GM18870 (cell line): ENCODE measurements around the gene CRCP.
"Not testable (repeated sequence)": the region's sequence is repeated elsewhere in the genome, so short reads cannot be mapped to it uniquely, and the experiment has no call there.

Experiments used
- ATAC-seq: cut with Tn5 transposase; IDR thresholded peaks from one replicate; pipeline ENCODE4 v1.9.1; 2021; ENCODE audit warnings: moderate library complexity; ENCODE audit not compliant: unreplicated experiment

CRCP gene

DNA sequence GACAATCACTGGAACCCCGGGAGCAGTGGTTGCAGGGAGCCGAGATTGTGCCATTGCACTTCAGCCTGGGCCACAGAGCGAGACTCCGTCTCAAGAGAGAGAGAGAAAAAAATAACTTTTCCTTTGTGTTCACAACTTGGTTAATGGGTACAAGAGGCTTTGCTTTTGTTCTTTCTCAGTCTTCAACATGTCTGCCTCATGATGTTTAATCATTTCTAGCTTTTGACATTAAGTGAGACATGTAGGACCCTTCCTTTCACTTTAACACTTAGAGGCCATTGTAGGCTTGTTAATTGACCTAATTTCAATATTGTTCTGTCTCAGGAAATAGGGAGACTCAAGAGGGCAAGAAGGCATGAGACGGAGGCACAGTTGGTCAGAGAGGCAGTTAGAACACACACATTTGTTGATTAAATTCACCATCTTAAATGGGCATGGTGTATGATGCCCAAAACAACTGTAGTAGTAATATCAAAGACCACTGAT is 9.3 kb upstream of the CRCP start:
- no peak for ATAC-seq

DNA sequence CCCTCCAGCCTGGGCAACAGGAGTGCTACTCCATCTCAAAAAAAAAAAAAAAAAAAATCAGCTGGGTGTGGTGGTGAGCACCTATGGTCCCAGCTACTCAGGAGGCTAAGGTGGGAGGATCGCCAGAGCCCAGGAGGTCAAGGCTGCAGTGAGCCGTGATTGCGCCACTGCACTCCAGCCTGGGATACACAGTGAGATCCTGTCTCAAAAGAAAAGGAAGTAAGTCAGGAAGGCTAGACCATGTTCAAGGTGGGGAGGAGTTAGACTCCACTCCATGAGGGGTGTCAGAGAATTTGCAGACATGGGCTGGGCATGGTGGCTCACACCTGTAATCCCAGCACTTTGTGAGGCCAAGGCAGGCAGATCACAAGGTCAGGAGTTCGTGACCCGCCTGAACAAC is 6.2 kb upstream of the CRCP start:
- not testable (repeated sequence) for ATAC-seq

DNA sequence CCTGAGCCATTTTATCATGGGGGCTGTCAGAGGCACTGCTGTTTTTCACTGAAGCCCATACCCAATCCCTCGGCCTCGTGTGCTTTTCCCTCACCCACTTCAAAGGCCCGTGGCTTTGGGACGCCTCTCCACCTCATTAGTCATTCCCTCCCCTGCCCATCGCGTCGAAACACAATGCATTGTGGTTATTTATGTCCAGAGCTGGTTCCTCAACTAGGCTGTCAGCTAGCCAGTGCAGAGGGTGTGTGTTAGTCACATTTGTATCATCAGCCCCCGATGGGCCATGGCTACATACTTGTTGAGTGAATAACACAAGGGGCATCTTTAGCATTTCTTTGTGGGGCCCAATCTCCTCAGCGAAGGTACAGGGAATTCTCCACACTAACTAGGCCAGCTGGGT is 3.8 kb upstream of the CRCP start:
- ATAC-seq = no peak

DNA sequence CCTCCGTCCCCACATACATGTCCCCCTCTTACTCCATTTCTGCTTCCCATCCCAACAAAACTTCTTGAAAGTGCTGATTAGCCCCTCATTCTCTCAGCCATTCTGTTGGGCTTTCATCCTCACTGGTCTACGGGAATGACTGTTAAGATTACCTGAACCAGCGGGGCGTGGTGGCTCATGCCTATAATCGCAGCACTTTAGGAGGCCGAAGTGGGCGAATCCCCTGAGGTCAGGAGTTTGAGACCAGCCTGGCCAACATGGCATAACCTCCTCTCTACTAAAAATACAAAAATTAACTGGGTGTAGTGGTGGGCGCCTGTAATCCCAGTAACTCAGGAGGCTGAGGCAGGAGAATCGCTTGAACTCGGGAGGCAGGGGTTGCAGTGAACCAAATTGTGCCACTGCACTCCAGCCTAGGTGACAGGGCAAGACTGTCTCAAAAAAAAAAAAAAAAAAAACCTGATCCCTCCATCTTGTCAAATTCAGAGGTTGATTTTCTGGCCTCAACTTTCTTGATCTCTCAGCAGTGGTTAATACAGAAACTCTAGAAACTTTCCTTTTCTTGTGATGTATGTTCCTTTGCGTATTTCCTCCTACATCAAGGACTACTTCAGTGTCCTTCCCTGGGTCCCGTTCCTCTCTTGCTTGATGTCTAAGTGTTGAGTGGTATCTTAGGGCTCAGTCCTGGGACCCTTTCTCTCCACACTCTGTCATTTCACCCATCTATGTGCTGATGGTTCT is 2.2 kb downstream of the CRCP start:
- ATAC-seq = not testable (repeated sequence)

DNA sequence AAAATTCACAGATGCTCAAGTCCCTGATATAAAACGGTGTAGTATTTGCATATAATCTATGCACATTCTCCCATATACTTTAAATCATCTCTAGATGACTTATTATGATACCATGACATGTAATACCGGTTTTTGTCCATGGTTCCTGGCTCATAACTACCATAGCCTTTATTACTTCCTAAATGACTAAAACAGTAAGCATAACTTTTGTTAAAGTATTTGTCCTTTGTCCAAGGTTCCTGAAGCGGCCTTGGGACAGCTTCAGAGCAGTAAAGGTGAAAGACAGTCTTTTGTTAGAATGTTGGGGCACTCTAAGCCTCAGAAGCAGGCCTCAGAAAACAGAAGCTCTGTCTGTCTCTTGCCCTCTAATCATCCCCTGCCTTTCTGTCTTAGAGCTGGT is 4.0 kb downstream of the CRCP start:
- no peak for ATAC-seq

DNA sequence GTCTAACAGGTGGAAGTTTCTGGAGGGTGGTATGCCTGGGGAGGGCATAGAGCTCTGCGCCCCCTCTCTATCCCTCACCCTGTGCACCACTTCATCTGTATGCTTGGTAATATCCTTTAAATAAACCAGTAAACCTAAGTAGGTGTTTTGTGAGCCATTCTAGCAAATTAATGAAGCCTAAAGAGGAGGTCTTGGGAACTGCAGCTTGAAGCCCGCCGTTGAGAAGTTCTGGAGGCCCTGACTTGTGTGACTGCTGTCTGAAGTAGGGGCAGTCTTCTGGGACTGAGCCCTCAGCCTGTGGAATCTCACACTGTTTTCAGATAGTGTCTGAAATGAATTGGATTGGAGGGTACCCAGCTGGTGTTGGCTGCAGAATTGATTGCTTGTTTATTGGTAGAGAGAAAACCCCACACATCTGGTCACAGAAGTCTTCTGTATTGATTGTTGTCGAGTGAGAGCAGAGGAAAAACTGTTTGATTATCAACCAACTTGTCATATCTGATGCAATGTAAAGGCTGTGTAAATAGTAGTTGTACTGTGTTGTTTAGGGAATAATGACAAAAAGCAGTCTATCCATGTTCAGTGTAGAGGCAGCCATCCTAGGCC is 4.7 kb downstream of the CRCP start:
- no peak for ATAC-seq

DNA sequence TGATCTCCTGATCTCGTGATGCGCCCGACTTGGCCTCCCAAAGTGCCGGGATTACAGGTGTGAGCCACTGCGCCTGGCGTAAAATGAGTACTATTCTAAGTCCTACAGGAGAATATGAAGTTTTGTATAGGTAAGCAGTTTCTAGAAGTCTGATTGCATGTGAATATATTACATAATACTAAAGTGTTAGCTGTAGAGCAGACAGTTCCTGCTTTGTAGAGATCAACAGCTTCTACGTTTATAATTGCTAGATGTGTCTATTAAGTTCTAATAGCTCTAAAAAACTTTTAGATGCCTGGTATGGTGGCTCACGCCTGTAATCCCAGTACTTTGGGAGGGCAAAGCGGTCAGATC is 8.5 kb downstream of the CRCP start:
- ATAC-seq = no peak

DNA sequence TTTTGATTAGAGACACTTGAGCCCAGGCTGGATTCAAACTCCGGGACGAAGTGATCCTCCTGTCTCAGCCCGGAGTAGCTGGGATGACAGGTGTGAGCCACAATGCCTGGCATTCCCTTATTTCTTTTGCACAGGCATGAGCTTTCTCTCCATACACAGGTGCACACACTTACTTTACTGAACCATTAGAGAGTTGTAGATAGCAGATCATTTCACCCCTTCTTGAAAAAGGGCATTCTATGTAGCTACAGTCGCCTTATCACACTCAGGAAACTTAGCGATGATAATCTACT is 9.9 kb downstream of the CRCP start:
- ATAC-seq = not testable (repeated sequence)

DNA sequence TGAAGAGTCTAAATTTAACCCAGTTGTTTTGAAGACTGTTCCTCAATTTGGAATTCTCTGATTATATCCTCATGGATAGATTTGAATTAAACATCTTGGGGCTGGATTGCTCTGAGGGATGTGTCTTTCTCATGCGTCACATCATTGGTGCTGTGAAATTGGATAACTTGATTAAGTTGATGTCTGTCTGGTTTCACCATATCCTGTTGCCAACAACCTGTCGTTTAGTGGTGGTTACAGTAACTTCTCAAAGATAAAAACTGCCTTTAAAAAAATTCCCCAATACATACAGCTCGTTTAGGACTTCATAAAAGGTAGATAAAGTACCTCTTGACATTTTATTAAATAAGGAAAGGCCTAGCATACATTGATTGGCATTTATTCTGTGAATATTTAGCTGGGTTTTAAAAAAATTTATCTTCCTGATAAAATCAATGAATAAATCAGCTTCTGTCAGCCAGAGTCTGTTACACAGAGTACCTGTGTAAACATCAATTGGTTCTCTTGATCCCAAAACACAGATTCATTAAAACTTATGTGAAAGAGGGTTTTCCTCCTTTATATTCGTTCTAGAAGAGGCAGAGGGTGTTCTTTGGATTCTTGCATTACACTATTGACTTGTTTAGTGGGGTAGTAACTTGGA is 10.5 kb downstream of the CRCP start:
- no peak for ATAC-seq

DNA sequence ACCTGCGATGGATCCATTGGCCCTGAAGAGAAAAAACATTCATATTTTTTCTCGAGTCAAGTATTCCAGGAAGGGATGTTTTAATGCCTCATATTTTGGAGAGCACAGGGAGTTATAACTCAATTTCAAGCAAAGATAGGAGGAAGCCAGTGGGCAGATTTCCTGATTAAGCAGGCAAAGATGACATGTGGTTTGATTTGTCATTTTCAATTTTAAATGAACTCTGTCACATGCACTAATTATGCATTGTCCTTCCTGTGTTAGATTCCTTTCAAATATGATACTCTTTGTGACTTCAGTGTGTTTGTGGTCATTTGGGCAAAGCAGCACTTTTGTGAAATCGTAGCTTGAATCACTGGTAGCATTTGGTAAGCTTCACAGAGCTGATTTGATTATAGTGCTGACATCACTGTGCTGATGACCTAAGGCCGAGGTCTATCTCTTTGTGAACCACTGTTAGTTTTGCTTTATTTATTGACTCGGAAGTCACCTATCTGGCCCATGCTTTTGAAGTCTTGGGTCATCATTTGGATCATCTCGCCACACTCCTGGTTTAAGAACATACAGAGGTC is 11.2 kb downstream of the CRCP start:
- ATAC-seq = not testable (repeated sequence)

DNA sequence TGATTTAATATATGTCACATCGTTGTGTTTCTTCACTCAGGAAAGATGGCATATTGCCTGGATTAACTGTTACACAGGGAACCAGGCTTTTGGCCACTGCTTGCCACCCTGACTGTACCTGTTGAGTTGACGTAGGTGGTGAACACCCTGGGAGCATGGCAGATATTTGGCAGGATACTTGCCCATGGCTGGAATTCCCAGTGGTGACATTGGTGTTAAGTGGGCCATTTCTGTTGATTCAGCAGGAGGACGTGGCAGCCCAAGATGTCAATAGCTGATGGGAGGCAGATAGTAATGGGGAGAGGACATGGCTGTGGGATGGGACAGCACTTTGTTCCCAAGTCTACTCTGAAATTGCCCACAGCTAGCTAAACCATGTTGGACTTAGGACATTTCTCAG is 12.5 kb downstream of the CRCP start:
- ATAC-seq = not testable (repeated sequence)

DNA sequence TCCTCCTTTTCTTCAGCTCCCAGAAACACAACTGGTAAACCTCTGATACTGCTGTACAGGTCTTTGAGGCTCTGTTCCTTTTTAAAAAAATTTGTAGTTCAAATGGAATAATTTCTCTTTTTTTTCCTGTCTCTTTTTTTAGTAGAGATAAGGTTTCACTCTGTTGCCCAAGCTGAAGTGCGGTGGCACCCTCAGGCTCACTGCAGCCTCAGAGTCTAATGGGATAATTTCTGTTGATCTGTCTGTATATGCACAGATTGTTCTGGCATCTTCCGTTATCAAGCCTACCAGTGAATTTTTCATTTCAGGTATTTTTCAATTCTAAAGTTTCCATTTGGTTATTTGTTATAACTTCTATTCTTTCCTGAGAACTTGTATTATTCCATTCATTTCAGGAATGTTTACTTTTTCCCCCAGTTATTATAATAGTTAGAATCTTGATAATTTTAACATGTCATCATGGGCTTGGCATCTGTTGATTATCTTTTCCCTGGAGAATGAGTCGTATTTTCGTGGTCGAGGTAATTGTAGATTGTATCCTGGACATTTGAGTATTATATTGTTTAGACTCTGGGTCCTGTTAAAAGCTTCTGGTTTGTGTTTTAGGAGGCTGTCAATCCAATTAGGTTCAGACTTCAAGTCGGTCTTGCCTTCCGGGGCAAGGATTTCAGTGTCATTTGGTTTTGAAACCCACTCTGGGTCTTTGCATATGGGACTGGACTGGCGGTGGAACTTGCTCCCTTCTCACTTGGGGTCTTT is 24.5 kb downstream of the CRCP start:
- ATAC-seq = no peak

DNA sequence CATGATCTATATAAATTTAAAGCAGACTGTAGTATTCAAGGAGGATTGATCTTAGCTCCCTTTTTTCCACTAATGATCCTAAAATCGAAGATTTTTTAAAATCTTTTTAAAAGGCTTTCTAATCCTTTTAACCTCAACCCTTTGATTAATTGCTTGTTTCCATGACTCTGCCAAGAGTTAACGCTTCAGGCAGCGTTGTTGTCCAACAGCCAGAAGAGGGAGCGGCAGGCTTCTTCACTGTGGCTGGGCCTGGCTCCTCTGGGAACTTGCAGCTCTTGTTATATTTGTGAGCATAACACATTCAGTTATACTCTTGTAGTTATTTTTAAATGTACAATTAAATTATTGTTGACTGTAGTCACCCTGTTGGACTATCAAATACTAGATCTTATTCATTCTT is 26.3 kb downstream of the CRCP start:
- ATAC-seq = no peak

DNA sequence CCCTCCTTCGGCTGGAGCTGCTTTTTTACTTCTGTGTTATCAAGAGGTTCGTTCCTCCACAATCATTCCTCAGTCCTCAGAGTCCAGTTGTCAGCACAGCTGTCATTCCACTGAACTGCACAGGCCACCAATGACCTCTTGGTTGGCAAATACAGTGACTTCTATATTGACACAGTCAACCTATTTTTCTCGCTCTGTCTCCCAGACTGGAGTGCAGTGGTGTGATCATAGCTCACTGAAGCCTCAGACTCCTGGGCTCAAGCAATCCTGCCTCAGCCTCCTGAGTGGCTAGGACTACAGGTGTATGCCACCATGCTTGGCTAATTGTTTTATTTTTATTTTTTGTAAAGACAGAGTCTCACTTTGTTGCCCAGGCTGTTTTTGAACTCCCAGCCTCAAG is 27.7 kb downstream of the CRCP start:
- ATAC-seq = no peak

DNA sequence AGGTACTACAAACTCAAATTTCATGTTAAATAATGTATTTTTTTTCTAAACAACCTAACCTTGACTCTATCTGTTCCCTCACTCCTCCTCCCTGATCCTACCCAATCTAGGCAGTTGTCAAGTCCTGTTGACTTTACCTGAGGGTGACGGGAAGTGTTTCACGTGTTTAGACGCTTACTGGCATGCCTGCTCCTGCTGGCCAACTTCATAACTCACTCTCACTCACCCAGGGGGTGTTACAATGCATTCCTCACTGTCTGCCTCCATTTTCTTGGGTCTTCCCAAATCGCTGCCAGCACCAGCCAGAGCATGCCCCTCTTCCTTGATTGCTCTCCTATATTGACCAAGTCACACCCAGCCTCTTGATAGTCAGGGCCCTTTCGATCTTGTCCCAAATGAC is 28.3 kb downstream of the CRCP start:
- ATAC-seq = no peak

DNA sequence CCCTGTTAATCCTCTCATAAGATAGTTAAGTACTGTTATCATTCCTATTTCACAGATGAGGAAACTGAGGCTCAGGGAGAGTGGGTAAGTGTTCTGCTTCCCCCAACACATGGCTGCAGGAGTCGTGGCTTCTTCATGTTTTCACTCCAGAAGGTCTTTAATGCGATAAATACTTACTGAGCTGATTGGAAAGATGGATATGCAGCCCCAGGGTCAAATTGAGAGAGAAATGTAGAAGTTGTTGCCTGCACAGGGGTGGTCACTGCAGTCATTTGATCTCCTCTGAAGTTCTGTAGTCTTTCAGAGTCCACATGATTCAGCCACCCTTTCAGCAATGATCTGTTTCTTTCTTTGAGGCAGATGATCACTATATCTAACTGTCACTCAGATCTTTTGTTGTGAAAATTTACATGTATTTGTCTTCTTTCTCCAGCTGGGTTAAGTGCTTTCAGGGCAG is 29.3 kb downstream of the CRCP start:
- ATAC-seq = no peak

DNA sequence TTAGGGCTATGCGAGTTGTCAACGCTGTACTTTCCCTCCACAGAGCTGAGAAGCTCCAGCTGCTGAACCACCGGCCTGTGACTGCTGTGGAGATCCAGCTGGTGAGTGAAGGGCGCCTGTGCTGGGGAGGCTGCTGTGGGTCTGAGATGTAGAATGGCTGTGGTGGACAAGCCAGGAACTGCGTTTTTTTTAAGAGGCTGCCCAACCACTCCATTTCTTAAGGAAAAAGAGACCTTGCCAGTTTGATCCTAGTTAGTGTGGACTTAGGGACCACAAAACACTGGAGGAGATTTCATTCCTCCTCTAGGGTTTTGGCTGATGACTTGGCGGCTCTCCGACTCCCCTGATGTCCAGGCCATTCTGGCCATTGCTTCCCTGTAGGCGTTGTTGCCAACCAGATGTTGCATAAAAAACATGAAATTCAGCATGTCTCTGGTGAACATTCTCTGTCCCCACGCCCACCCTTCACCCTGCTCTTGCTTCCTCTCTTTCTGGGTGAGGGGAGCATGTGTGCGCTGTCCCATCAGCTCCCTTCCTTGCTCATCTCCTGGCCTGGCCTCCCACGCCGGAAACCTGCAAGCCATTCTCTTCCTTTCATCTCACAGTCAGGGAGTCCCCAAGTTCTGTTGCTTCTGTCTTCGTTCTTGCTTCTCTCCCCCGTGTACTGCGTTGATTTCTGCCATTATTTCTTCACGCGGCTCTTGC is 30.9 kb downstream of the CRCP start:
- ATAC-seq = no peak

DNA sequence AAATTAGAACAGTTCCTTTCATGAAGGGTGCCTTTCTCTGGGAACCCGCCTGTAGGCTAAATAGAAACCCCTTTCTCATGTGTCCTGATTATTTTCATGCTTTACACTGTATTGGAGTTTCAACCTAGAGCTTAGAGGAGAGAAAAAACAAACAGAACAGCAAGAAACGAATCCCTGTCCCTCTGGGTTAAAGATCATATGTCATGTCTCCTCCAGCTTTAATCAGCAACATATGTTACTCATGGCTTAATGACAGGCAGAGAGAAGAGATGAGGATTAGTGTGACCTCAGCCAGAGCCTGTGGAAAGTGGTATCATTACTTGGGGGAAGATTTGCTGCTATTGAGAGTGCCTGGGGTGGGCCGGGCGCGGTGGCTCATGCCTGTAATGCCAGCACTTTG is 32.1 kb downstream of the CRCP start:
- no peak for ATAC-seq

DNA sequence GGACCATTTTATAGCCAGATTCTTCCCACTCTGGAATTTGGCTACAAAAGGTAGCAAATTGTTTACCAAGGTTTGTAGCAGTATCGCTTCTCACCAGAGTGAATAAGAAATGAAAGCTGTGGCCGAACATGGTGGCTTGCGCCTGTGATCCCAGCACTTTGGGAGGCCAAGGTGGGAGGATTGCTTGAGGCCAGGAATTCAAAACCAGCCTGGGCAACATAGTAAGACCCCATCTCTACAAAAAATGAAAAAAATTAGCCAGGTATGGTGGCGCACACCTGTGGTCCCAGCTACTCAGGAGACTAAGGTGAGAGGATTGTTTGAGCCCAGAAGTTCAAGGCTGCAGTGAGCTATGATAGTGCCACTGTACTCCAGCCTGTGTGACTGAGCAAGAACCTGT is 33.0 kb downstream of the CRCP start:
- ATAC-seq = not testable (repeated sequence)

DNA sequence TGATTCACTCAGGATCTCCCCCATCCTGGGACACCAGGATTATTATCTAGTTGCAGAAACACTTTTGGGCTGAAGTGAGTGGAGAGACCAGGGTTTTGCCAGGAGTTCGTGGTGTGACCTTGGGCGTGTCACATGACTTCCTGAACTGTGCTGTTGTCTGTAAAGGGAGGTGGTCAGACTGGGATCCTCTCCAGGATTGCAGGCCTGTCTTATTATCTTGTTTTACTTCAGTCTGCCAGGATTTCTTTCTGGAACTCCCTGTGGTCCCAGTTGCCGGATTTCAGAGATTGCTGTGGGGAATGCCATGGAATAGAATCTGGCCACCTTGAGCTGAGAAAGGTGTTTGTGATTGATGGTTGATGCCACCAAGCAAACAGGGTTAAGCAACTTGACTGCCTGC is 35.8 kb downstream of the CRCP start:
- no peak for ATAC-seq
